Mesenchymal stem cell (in vitro differentiated cells and primary cell): ENCODE results near the gene C19orf47.

Experiments used
- DNase-seq: peaks from one replicate; pipeline ENCODE4 v3.0.0-alpha.2; 2013
- H2AFZ ChIP-seq: one replicate; pipeline ENCODE4 v1.6.1; 2013; ENCODE audit warnings: low read depth, mild to moderate bottlenecking, control low read depth, inconsistent platforms, low read length, moderate library complexity
- H2AK5ac ChIP-seq: 2 replicates; pipeline ENCODE4 v1.6.1; 2013; ENCODE audit warnings: low read length, moderate library complexity, mild to moderate bottlenecking, inconsistent platforms; ENCODE audit not compliant: severe bottlenecking
- H2BK120ac ChIP-seq: one replicate; pipeline ENCODE4 v1.6.1; 2013; ENCODE audit warnings: low read depth, mild to moderate bottlenecking, inconsistent platforms, low read length, moderate library complexity
- H2BK12ac ChIP-seq, 2 experiments: one replicate each; pipeline ENCODE4 v1.6.1; 2013; ENCODE audit warnings: inconsistent platforms in 2 of 2, low read length in 2 of 2, mild to moderate bottlenecking in 2 of 2, moderate library complexity in 2 of 2, control low read depth in 1 of 2
- H2BK15ac ChIP-seq: one replicate; pipeline ENCODE4 v1.6.1; 2013; ENCODE audit warnings: mild to moderate bottlenecking, low read depth, inconsistent platforms; ENCODE audit not compliant: poor library complexity, severe bottlenecking
- H2BK5ac ChIP-seq: 2 replicates; pipeline ENCODE4 v1.6.1; 2013; ENCODE audit warnings: low read depth, mild to moderate bottlenecking, low read length, control low read depth, inconsistent platforms; ENCODE audit not compliant: poor library complexity, severe bottlenecking
- H3K14ac ChIP-seq, 2 experiments: one replicate each; pipeline ENCODE4 v1.6.1; 2013; ENCODE audit warnings: inconsistent platforms in 2 of 2, low read length in 2 of 2, control low read depth in 1 of 2, mild to moderate bottlenecking in 1 of 2, moderate library complexity in 1 of 2
- H3K18ac ChIP-seq, 2 experiments: one replicate each; pipeline ENCODE4 v1.6.1; 2013; ENCODE audit warnings: inconsistent platforms in 2 of 2, low read length in 2 of 2, control low read depth in 1 of 2, low read depth in 1 of 2, mild to moderate bottlenecking in 1 of 2
- H3K23ac ChIP-seq, 2 experiments: one replicate each; pipeline ENCODE4 v1.6.1; 2013; ENCODE audit warnings: inconsistent platforms in 2 of 2, low read length in 2 of 2, mild to moderate bottlenecking in 2 of 2, moderate library complexity in 2 of 2, control low read depth in 1 of 2
- H3K27ac ChIP-seq: 2 replicates; pipeline ENCODE4 v1.5.1; 2013; ENCODE audit warnings: mild to moderate bottlenecking, moderate library complexity, low read length, control low read depth, inconsistent platforms; ENCODE audit not compliant: poor library complexity, severe bottlenecking
- H3K27me3 ChIP-seq, 2 experiments: 2 replicates each; pipeline versions ENCODE4 v1.6.1 to v1.7.0; 2013; ENCODE audit warnings: low read length in 2 of 2, mild to moderate bottlenecking in 2 of 2, moderate library complexity in 2 of 2, control low read depth in 1 of 2, inconsistent platforms in 1 of 2; ENCODE audit not compliant: control insufficient read depth in 1 of 2, insufficient read depth in 1 of 2
- H3K36me3 ChIP-seq, 2 experiments: 2 replicates each; pipeline versions ENCODE4 v1.6.1 to v1.7.0; 2013; ENCODE audit warnings: low read length in 2 of 2, control low read depth in 1 of 2, inconsistent platforms in 1 of 2, low read depth in 1 of 2, mild to moderate bottlenecking in 1 of 2; ENCODE audit not compliant: insufficient read depth in 2 of 2, control insufficient read depth in 1 of 2
- H3K4ac ChIP-seq, 2 experiments: one replicate each; pipeline ENCODE4 v1.6.1; 2013; ENCODE audit warnings: inconsistent platforms in 2 of 2, low read length in 2 of 2, mild to moderate bottlenecking in 2 of 2, moderate library complexity in 2 of 2, control low read depth in 1 of 2, low read depth in 1 of 2
- H3K4me1 ChIP-seq: 2 replicates; pipeline ENCODE4 v1.6.1; 2013; ENCODE audit warnings: low read depth, low read length, control low read depth; ENCODE audit not compliant: control insufficient read depth, insufficient read depth
- H3K4me2 ChIP-seq: 2 replicates; pipeline ENCODE4 v1.6.1; 2013; ENCODE audit warnings: low read length, mild to moderate bottlenecking, inconsistent platforms; ENCODE audit not compliant: poor library complexity, severe bottlenecking
- H3K4me3 ChIP-seq, 2 experiments: 2 replicates each; pipeline versions ENCODE4 v1.5.1 to v1.7.0; 2013; ENCODE audit warnings: low read length in 2 of 2, mild to moderate bottlenecking in 2 of 2, control low read depth in 1 of 2, low read depth in 1 of 2; ENCODE audit not compliant: insufficient read depth in 1 of 2
- H3K79me1 ChIP-seq: replicated peaks from 2 replicates; pipeline ENCODE4 v1.6.1; 2013; ENCODE audit warnings: mild to moderate bottlenecking, control low read depth, low read length, inconsistent platforms; ENCODE audit not compliant: poor library complexity, severe bottlenecking
- H3K9ac ChIP-seq: 2 replicates; pipeline ENCODE4 v1.7.0; 2013; ENCODE audit warnings: mild to moderate bottlenecking, low read length, moderate library complexity
- H3K9me3 ChIP-seq: 2 replicates; pipeline ENCODE4 v1.7.0; 2013; ENCODE audit warnings: mild to moderate bottlenecking, low read length; ENCODE audit not compliant: control insufficient read depth
- H4K8ac ChIP-seq: one replicate; pipeline ENCODE4 v1.6.1; 2013; ENCODE audit warnings: inconsistent platforms, mild to moderate bottlenecking, low read length, moderate library complexity
- H4K91ac ChIP-seq: one replicate; pipeline ENCODE4 v1.6.1; 2013; ENCODE audit warnings: mild to moderate bottlenecking, low read length, inconsistent platforms
- WGBS: methylation state at CpG from one replicate; pipeline ENCODE4 v1.1.7; 2013; ENCODE audit warnings: mixed read lengths; 5-methylcytosine and 5-hydroxymethylcytosine counted together

Gene C19orf47

DNA sequence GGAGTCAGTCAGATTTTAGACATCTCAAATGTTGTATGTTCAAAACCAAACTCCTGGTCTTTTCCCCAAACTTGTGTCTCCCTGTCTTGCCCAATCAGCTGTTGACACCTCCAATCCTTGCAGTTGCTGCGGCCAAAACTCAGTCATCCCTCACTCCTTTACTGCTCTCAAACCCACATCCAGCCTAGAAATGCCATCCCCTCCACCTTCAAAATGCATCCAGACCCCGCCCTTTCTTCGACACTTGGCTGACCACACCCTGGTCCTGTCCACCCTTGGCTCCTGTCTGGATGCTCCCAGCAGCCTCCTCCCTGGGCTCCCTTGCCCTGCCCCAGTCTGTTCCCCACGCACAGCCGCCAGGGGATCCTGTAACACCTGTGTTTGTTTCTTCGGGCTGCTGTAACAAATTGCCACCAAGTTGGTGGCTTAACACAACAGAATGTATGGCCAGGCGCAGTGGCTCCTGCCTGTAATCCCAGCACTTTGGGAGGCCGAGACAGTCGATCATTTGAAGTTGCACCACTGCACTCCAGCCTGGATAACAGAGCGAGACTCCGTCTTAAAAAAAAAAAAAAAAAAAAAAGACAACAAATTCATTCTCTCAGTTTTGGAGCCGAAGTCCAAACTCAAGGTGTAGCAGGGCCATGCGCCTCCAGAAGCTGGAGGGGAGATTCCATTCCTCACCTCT lies 12.0 kb upstream of the C19orf47 start:
- 96% methylated on average over 13 of the region's 13 CpGs for WGBS
- H3K79me1 ChIP-seq, result peaks cover 37% of the 10 kb centered on the region
- DNase-seq, result no peak
- no peak overlapping the region for H2AK5ac ChIP-seq
- H3K9ac ChIP-seq, result no peak overlapping the region
- H3K23ac ChIP-seq, result no peak overlapping the region
- no peak overlapping the region for H3K4me3 ChIP-seq
- no peak overlapping the region for H2BK12ac ChIP-seq
- no peaks in the 10 kb centered on the region for H3K9me3 ChIP-seq
- H2BK15ac ChIP-seq, result no peak overlapping the region
- H2BK120ac ChIP-seq, result no peak overlapping the region
- H3K27me3 ChIP-seq, result no peaks in the 10 kb centered on the region
- H2AFZ ChIP-seq, result no peak overlapping the region
- no peak overlapping the region for H2BK5ac ChIP-seq
- peaks cover 9% of the 10 kb centered on the region for H3K4me1 ChIP-seq
- no peak overlapping the region for H3K27ac ChIP-seq
- H3K18ac ChIP-seq, result no peak overlapping the region
- peak overlapping the region; percentile 14 for H4K91ac ChIP-seq
- H3K4ac ChIP-seq, result no peak overlapping the region
- H4K8ac ChIP-seq, result no peak overlapping the region
- H3K4me2 ChIP-seq, result no peak overlapping the region
- no peak overlapping the region for H3K14ac ChIP-seq
- peaks cover 18 to 21% of the 10 kb centered on the region in 2 experiments for H3K36me3 ChIP-seq

DNA sequence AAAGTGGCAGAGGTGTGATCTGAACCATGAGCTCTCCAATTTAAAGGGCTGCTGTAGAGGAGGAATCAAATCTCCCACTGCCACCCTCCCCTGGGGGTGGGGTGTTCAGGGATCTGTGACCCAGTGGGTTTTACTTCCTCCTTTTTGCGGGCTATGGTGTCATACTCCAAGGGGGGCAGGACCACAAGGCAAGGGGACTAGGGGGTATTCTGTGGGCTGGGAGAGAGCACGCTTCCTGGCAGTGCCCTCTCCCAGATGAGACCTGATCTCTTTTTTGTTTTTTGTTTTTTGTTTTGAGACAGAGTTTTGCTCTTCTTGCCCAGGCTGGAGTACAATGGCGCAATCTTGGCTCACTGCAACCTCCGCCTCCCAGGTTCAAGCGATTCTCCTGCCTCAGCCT lies 10.6 kb upstream of the C19orf47 start:
- H3K4me1 ChIP-seq, result peaks cover 7% of the 10 kb centered on the region
- no peak for DNase-seq

DNA sequence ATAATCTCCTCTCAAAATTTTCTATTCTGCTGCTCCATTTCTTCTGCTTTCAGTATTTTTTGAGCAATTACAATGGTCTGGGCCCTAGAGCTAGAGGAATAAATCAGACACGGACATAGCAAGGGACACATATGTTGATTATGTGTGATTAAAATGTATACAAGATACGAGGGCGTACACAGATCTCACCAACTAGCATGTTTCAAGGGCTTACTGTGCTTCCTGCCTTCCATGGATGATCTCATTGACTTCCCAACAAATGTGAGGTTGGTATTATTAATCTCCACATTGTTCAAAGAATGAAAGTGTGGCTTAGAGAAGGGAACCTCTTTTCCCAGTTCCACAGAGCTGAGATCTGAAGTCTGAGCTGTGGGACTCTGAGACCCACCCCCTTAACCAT lies 9.4 kb upstream of the C19orf47 start:
- Histone ChIP-seq H3K4me2 (no peak overlapping the region), H3K27ac (no peak overlapping the region), H3K9me3 (no peaks in the 10 kb centered on the region), H3K9ac (peak overlapping the region; percentile 17), H3K4me1 (peaks cover 7% of the 10 kb centered on the region), H2AFZ (no peak overlapping the region), H3K27me3 (no peaks in the 10 kb centered on the region), H2BK120ac (no peak overlapping the region), H2BK12ac (no peak overlapping the region), H3K4ac (no peak overlapping the region), H3K79me1 (peaks cover 39% of the 10 kb centered on the region), H3K4me3 (no peak overlapping the region), H2BK5ac (no peak overlapping the region), H4K8ac (no peak overlapping the region), H3K14ac (no peak overlapping the region), H3K36me3 (peaks cover 21 to 24% of the 10 kb centered on the region in 2 experiments), H3K23ac (no peak overlapping the region), H2BK15ac (no peak overlapping the region), H4K91ac (no peak overlapping the region), H2AK5ac (no peak overlapping the region), H3K18ac (no peak overlapping the region)
- 69% methylated on average over 2 of the region's 3 CpGs for WGBS
- no peak for DNase-seq

More for the DNA sequence above, 10.6 kb upstream of the C19orf47 start:
- Histone ChIP-seq H3K18ac (no peak overlapping the region), H3K4me3 (no peak overlapping the region), H3K4me2 (no peak overlapping the region), H3K79me1 (peaks cover 35% of the 10 kb centered on the region), H2BK12ac (no peak overlapping the region), H4K91ac (no peak overlapping the region), H2BK15ac (no peak overlapping the region), H3K27ac (no peak overlapping the region), H3K23ac (no peak overlapping the region), H3K9ac (no peak overlapping the region), H3K4ac (no peak overlapping the region), H3K9me3 (no peaks in the 10 kb centered on the region), H2BK5ac (no peak overlapping the region), H3K36me3 (peaks cover 21% of the 10 kb centered on the region in 2 experiments), H3K27me3 (no peaks in the 10 kb centered on the region), H2BK120ac (no peak overlapping the region), H2AK5ac (no peak overlapping the region), H4K8ac (no peak overlapping the region), H2AFZ (no peak overlapping the region), H3K14ac (no peak overlapping the region)
- WGBS, result 100% methylated on average over 4 of the region's 5 CpGs

GRCh38 chr19:40356681-40357595 lies 8.7 kb upstream of the C19orf47 start:
- Histone ChIP-seq H4K8ac (peak overlapping the region; percentile 7), H3K79me1 (peaks cover 41% of the 10 kb centered on the region), H2BK5ac (no peak overlapping the region), H3K9ac (peak overlapping the region; percentile 17), H3K18ac (no peak overlapping the region), H3K27me3 (no peaks in the 10 kb centered on the region), H2BK15ac (no peak overlapping the region), H2BK120ac (no peak overlapping the region), H2BK12ac (no peak overlapping the region), H4K91ac (no peak overlapping the region), H3K9me3 (no peaks in the 10 kb centered on the region), H3K4me2 (no peak overlapping the region), H2AFZ (no peak overlapping the region), H3K4me3 (no peak overlapping the region), H2AK5ac (no peak overlapping the region), H3K4me1 (peaks cover 9% of the 10 kb centered on the region), H3K36me3 (peaks cover 20 to 21% of the 10 kb centered on the region in 2 experiments), H3K4ac (no peak overlapping the region), H3K23ac (peak overlapping the region in 1 of 2 experiments; percentile 61), H3K27ac (no peak overlapping the region), H3K14ac (no peak overlapping the region)
- DNase-seq, result no peak
- 95% methylated on average over 6 of the region's 6 CpGs for WGBS
